Pancreas (tissue), 10 donors: ENCODE measurements around the gene RUNX3. TPM values are rescaled to one million over a fixed set of nuclear protein-coding genes. Genes with fewer than 3 reads are reported as not detected.

Experiments used
- ATAC-seq, 4 donors: fragments of 200-7000 bp; cut with Tn5 transposase; one replicate each; pipeline versions ENCODE4 v1.8.0 to v1.9.1; 2020; ENCODE audit warnings: mild to moderate bottlenecking in 4 of 4, moderate library complexity in 4 of 4
- DNase-seq, 6 donors: peaks; one replicate each; pipeline ENCODE4 v3.0.0-alpha.2; 2020
- FAIRE-seq: peaks from 2 replicates; lab custom pipeline; 2012; peaks lifted over from hg19 to GRCh38; lab: Jason Lieb, UNC
- H3K27ac ChIP-seq, 4 donors: fragments of 200-600 bp; sonication (generic); 1 replicate in 3 of 4; 2 replicates in 1 of 4; pipeline versions ENCODE4 v1.5.0 to v1.8.0; 2020
- H3K27me3 ChIP-seq, 4 donors: fragments of 200-600 bp; one replicate each; pipeline ENCODE4 v1.8.0; 2021
- H3K36me3 ChIP-seq, 3 donors: fragments of 200-600 bp; sonication (generic) in 1 of 3; one replicate each; pipeline versions ENCODE4 v1.5.0 to v1.8.0; 2020 to 2021
- H3K4me1 ChIP-seq, 3 donors: fragments of 200-600 bp; one replicate each; pipeline ENCODE4 v1.8.0; 2021
- H3K4me3 ChIP-seq, 4 donors: fragments of 200-600 bp; sonication (generic) in 2 of 4; one replicate each; pipeline versions ENCODE4 v1.5.0 to v1.8.0; 2020 to 2021
- H3K9me3 ChIP-seq, 4 donors: fragments of 200-600 bp; one replicate each; pipeline ENCODE4 v1.8.0; 2021
- CTCF ChIP-seq, 4 donors: fragments of 200-600 bp; sonication (generic) in 3 of 4; IDR thresholded peaks; one replicate each; pipeline versions ENCODE4 v1.5.0 to v1.8.0; 2021; ENCODE audit warnings: antibody characterized with exemption in 4 of 4
- WGBS, 2 donors: extraction: QIAGEN DNeasy Blood & Tissue Kit; methylation state at CpG; one replicate each; pipeline ENCODE4 v1.1.7; 2013; 5-methylcytosine and 5-hydroxymethylcytosine counted together
- intact Hi-C, 3 donors: fragments of 100-400 bp; cut with DNase I; formaldehyde crosslinking; loops; one replicate each; pipeline versions ENCODE4 v1.11.1 to v1.14.2; 2022
- microRNA-seq, 2 donors: library from miRNA; unstranded; fragments of <30 nt; microRNA quantifications; one replicate each; pipeline versions ENCODE4 to v1.1.0, GENCODE V29; 2019 to 2020
- polyA plus RNA-seq, 2 donors: library from polyadenylated mRNA; stranded (reverse); fragments of 200-250 nt; gene quantifications; one replicate each; pipeline ENCODE4 v1.2.3, GENCODE V29; 2013
- total RNA-seq, 6 donors: library from RNA; stranded (reverse); fragmentation: NEBNext Ultra II Directional in 4 of 6; extraction: Animal tissue kit (Norgen Biotek cat#: 25700) in 4 of 6; gene quantifications; one replicate each; pipeline versions ENCODE4 v1.2.1 to v1.2.4, GENCODE V29; 2021 to 2023
- donor health status: healthy with polysubstance abuse.
- donor health status: DM: no; HTN: no; CAD: no; lungs with moderate emphysema.
- donor health status: DM: no; HTN: no; CAD: no.
- donor health status: control.
- donor health status: control.
- donor health status: Bipolar disorder and iron deficiency.
- donor health status: DM: yes; HTN: yes; CAD: no.
- donor health status: DM: no; HTN: no; CAD: no.
- donor health status: DM: no; HTN: no; CAD: no.
- donor health status: DM: yes; HTN: yes; CAD: no.

RUNX3 gene
- total and polyA plus RNA-seq, 8 donors = 0.30 to 3.7 (median 0.77) TPM

- FAIRE-seq = no peak
- intact Hi-C loops = loop anchor here in 1 of 3 donors (10.0 kb wide), 1 partner anchor 251 kb away; no protein-coding TSS in a partner anchor
- DNase-seq = no peak
Measured at GRCh38 chr1:24853649-24854048, 76.4 kb downstream of the RUNX3 start.

DNA sequence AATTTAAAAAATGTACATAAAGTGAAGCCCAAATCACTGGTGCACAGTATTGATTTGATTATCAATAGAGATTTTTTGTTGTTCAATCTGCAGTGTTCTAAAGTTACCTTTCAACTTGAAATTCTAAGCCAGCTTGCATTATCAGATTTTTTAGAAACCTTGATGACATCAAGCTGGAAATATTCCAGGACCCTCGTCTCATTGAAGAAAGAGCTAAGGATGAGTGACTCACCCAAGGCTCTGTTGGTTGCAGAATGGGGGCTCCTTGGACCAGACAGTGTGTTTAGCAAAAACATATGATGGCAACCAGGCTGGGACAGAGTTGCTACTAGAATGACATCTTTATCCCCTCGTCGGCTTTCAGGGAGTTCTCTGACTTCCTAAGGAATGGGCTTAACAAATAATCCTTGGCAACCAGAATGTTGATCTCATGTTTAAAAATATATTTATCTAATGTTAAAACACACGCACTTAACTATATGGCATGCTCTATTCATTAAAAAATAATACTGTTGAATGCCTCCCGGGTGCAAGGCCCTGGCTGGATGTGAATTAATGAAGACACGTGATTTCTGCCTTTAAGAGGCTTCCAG is 79.7 kb downstream of the RUNX3 start:
- 51 to 65% methylated on average over 6 of the region's 6 CpGs for WGBS, 2 donors
- no peaks in the 10 kb centered on the region for H3K9me3 ChIP-seq
- peaks cover 0 to 6% (median 4%) of the 10 kb centered on the region in 3 donors for H3K4me1 ChIP-seq
- intact Hi-C loops = loop anchor here in 1 of 3 donors (10.0 kb wide), 1 partner anchor 254 kb away; no protein-coding TSS in a partner anchor
- H3K36me3 ChIP-seq = no peaks in the 10 kb centered on the region
- TF ChIP-seq CTCF (IDR thresholded peaks at IDR 0.05) = no peak
- FAIRE-seq = no peak
- DNase-seq = no peak
- no peak overlapping the region for H3K4me3 ChIP-seq
- H3K27ac ChIP-seq = no peak overlapping the region
- no peak for ATAC-seq
- H3K27me3 ChIP-seq = no peaks in the 10 kb centered on the region

More at GRCh38 chr1:24853649-24854048, 76.4 kb downstream of the RUNX3 start:
- no peaks in the 10 kb centered on the region for H3K27me3 ChIP-seq
- peaks cover 0 to 3% (median 1%) of the 10 kb centered on the region in 3 donors for H3K4me1 ChIP-seq
- 60% methylated on average over 6 of the region's 6 CpGs for WGBS, 2 donors
- no peaks in the 10 kb centered on the region for H3K9me3 ChIP-seq
- no peak for ATAC-seq
- H3K27ac ChIP-seq = no peak overlapping the region
- no peak for TF ChIP-seq CTCF (IDR thresholded peaks at IDR 0.05)
- H3K4me3 ChIP-seq = no peak overlapping the region
- no peaks in the 10 kb centered on the region for H3K36me3 ChIP-seq

DNA sequence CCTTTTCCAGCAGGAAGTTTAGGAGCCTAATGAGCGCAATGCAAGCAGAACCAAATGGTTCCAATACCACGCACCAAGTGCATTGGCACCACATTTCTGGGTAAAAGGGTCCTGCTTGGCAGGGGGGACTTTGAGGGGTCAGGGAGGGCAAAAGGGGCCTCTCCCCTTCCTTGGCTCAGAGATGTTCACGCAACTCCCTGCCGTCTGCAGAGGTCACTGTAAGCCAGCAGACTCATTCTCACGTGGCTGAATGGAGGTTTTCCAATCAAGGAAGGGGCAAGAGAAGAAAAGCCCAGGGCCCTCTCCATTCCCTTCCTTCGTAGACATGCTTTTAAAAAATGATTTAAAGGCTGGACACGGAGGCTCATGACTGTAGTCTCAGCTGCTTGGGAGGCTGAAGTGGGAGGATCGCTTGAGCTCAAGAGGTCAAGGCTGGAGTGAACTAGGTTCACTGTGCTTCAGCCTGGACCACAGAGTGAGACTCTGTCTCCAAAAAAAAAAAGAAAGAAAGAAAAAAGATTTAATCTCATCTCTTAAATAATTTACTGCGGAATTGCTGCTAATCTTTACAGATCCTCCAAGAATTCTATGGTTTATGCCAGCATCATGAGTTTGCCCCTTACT is 80.3 kb downstream of the RUNX3 start:
- no peak overlapping the region for H3K4me3 ChIP-seq
- FAIRE-seq = no peak
- no peak for DNase-seq
- H3K36me3 ChIP-seq = no peaks in the 10 kb centered on the region
- WGBS, 2 donors = 55 to 61% methylated on average over 9 of the region's 9 CpGs
- H3K27ac ChIP-seq = no peak overlapping the region
- ATAC-seq = no peak
- intact Hi-C loops = loop anchor here in 1 of 3 donors (5.0 to 10.0 kb wide), 2 partner anchors 255 to 353 kb away; no protein-coding TSS in a partner anchor
- H3K4me1 ChIP-seq = peaks cover 0 to 6% (median 4%) of the 10 kb centered on the region in 3 donors
- no peak for TF ChIP-seq CTCF (IDR thresholded peaks at IDR 0.05)
- no peaks in the 10 kb centered on the region for H3K27me3 ChIP-seq
- no peaks in the 10 kb centered on the region for H3K9me3 ChIP-seq

Small RNAs within 50 kb of the gene (microRNA-seq; reads per million reads assigned to microRNA genes)
- 0 to 0.29 reads per million in 2 donors for gene MIR6731

Other genes with a start within 250 kb of the RUNX3 start
- 10 to 100 TPM; 16.8 to 86.7 (median 35.6) TPM for gene CLIC4, start 184.8 kb downstream of the RUNX3 start, total RNA-seq
- gene CLIC4, start 184.8 kb downstream of the RUNX3 start, polyA plus RNA-seq = 10 to 100 TPM; 12.0 to 16.1 TPM